EL (cell line): ENCODE measurements around the gene AIMP2.
"Not testable (repeated sequence)": the region's sequence is repeated elsewhere in the genome, so short reads cannot be mapped to it uniquely, and the experiment has no call there.

Experiments used
- DNase-seq: peaks from one replicate; pipeline ENCODE4 v3.0.0-alpha.2; 2016

Gene AIMP2

DNA sequence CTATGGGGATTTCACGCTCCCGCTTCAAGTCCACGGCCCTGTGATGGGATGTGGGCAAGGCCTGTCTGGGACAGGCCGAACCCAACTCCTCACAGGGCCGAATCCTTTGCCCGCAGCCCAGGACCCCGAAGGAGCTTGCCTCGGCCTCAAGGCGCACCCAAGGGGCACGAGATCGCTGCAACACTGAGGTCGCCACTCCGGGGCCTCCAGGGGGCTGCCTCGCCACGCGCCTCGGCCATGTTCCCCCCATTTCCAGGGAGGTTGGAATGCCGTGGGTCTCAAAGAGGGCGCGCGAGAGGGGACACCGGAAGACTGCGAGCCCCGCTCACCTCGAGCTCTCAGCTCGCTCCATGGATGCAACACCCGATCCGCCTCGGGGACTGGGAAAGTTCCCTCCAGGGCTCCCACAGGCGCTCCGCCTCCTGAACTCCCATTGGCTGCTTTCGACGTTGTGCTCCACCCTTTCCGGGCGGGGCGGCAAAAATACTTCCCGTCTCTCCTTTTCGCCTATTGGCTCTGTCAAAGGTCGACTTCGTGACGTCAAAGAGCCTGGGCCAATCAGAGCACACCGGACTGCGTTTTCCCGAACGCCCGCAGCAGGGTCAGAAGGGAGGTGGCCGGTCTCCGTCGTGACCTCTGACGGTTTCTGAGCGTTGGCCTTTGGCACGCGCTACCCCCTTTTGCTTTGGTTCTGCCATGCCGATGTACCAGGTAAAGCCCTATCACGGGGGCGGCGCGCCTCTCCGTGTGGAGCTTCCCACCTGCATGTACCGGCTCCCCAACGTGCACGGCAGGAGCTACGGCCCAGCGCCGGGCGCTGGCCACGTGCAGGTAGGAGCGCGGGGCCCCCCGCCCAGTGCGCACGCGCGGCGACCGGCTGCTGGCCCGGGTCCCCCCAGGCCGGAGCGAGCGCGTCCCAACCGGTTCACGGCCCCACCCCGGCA is at the start of gene AIMP2, which contains the start of gene PMS2:
AIMP2 (plus strand) TSS at position 605 of the 944 bp plus-strand sequence; CDS start at position 697, 92 bp downstream.
PMS2 (minus strand) TSS at position 382 of the 944 bp plus-strand sequence; CDS start at position 352, 30 bp downstream.
- peak; percentile 100 for DNase-seq

DNA sequence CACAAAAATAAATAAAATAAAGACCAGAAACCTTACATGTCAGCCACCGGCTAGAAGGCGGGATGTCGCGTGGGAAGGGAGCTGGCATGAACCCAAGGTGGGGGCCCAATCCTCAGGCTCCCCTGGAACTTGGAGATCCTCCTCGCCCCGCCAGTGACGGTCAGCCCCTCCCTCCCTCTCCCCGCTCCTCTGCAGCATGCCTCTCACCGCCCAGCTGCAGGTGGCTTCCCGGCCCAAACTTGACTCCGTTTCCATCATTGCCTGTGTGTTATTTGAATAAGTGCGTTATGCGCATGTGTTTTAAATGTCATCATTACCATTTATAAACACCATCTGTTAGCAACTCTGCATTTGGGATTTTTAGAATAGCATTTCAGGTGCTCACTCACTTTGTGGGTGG is 45.9 kb upstream of the AIMP2 start:
- DNase-seq, result not testable (repeated sequence)

DNA sequence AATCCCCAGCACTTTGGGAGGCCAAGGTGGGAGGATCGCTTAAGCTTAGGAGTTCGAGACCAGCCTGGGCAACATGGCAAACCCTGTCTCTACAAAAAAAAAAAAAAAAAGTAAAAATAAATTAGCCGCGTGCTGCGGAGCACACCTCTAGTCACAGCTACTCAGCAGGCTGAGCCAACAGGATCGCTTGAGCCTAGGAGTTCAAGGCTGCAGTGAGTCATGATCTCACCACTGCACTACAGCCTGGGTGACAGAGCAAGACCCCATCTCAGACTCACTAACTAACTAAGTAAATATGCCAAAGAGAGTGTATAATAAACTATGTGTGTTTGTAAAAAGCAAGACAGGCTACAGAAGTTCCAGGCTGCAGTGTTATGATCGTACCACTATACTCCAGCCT is 45.3 kb upstream of the AIMP2 start:
- DNase-seq, result not testable (repeated sequence)

DNA sequence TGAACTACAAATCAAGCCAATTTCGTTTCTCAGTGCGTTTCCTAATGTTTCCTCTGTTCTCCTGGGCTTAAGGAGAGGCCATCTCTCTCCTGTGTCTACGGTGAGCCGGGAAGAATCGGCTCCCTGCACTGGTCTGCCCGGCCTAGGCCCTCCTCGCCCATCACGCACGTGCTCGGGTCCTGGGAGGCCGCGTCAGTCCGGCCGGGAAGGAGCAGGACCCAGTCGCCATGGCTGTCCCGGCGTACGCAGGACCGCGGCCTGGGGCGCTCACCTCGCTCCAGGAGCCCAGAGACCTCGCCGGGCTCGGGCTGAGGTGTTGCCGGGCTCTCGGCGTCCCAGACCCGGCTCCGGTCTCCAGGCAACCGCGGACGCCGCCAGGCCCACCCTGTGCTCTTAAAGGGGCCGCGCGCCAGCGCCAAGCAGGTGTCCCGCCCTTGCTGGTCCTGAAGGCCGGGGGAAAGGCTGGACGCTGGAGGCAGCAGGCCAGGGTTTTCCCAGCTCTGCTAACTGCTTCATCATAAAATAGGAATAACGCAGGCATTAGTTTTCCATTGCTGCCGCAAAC is 38.6 kb upstream of the AIMP2 start, which contains the start of gene RSPH10B:
RSPH10B (minus strand) TSS at position 343 of the 565 bp plus-strand sequence. CDS start 3,573 bp downstream, outside the sequence.
- DNase-seq, result not testable (repeated sequence)

DNA sequence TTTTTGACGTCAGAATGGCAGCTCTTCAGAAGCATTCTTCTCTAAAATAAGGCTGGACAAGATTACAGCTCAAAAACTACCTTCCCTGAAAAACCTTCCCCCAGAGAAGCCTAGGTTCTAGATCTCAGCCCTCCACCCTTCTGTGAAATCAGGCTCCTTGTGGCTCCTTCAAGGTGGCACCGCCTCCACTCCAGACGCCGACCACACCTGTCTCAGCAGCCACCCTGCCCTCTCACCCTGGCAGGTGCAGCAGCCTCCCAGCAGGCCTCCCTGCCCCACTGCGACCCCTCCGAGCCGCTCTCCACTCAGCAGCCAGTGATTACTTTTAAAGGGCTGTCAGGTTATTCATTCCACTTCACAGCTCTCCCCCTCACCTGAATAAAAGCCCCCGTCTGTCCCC is 35.5 kb upstream of the AIMP2 start:
- DNase-seq, result not testable (repeated sequence)

DNA sequence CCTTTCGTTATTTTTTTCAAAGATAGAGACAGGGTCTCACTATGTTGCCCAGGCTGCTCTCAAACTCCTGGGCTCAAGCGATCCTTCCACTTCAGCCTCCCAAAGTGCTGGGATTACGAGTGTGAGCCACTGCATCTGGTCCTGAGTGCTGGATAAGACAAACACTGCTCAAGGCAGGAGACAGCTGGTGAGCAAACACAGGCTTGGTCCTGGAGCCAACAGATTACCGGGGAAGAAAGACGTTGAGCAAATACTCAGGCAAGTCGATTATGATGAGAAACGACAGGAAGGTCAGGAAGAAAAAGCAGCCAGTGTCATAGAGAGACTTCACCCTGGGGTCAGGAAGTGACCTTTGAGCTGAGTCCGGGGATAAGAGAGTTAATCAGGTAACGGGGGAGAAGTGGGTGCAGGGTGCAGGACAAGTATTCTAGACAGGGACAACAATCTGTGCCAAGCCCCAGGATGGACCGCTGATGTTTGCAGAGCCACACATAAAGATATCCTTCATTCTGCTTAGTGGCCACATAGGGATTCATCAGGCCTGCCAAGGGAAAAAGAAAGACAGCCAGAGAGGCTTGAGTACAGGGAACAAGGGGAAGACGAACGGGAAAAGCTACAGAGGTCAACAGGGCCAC is 29.3 kb upstream of the AIMP2 start:
- DNase-seq, result not testable (repeated sequence)

DNA sequence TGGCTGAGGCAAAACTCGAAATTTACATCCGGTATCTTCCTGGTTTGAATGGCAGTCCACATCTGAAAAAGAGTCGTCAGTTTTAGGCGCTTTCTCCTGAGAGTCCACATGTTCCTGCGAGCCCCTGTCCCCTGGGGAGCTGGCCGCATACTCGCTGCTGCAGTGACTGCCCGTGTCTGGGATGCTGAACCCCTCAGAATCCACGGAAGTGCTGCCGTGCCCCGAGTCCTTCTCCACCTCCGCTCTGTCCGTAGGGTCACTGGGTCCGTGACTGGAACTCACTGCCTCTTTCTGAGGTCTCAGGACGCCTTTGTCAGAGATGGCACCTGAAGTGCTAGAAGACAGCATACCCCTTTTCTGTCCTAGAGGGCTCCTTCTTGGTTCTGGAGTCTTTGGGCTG is 22.0 kb upstream of the AIMP2 start:
- not testable (repeated sequence) for DNase-seq

DNA sequence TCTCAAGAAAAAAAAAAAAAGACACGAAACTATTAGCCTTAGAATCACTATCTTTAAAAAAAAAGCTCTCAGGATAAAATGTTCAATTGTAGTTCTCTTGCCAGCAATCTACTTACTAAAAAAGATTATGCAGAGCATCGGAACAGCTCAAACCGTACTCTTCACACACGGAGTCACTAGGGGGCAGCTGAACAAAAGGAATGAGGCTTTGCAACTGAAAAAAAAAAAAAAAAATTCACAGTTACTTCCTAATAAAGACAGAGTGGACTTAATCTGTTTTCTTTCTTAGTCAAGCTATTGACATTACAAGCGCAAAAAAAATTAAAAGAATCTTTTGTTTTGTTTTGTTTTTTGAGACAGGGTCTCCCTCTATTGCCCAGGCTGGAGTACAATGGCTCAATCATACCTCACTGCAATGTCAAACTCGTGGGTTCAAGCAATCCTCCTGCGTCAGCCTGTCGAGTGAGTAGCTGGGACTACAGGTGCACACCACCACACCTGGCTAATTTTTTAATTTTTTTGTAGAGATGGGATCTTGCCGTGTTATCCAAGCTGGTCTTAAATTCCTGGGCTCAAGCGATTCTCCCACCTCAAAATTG is 11.8 kb upstream of the AIMP2 start:
- DNase-seq, result peak; percentile 60

DNA sequence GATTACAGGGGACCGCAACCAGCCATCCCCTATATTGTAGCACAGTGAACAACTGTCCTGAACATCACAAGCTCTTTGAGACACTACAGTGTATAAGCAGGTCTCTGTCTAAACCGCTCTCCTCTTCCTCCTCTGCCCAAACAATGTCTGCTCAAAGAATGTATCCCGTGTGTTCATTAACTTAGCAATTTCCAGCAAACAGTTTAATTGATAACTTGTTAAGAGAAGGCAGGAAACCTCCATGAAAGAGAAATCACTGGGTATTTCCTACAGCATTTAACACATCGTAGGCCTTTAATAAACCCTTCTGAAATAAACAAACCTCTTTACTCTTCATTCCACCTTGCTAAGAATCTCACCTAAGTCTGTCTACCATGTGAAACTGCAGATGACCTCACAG is 1.7 kb upstream of the AIMP2 start:
- no peak for DNase-seq

DNA sequence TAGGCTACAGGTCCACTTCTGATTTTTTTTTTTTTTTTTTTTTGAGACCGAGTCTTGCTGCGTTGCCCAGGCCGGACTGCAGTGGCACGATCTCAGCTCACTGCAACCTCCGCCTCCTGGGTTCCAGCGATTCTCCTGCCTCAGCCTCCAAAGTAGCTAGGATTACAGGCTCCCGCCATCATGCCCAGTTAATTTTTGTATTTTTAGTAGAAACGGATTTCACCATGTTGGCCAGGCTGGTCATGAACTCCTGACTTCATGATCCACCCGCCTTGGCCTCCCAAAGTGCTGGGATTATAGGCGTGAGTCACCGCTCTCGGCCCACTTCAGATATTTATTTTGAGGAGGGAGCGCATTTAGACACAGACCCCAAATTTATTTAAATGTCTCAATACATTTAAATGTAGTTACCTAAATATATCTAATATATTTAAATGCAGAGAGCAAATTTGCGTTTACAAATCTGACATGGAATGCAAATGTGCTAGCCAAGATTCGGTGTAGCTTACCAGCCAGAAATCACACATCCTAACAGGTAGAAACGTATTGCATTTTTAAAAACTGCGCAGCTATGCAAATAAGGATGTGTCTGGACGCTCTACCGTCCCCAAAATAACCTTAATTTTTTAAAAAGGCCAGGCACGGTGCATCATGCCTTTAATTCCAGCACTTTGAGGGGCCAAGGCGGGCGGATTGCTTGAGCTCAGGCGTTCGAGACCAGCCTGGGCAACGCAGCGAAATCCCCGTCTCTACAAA is 1.1 kb upstream of the AIMP2 start:
- DNase-seq, result not testable (repeated sequence)

DNA sequence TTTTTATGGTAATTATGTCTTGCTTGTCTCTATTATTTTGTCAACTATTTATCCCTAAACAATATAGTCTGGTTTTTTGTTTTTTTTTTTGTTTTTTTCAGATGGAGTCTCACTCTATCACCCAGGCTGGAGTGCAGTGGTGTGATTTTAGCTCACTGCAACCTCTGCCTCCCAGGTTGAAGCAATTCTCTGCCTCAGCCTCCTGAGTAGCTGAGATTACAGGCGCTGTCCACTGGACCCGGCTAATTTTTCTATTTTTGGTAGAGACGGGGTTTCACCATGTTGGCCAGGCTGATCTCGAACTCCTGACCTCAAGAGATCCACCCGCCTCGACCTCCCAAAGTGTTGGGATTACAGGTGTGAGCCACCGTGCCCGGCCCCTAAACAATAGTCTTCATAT is 1.3 kb downstream of the AIMP2 start:
- DNase-seq, result not testable (repeated sequence)

DNA sequence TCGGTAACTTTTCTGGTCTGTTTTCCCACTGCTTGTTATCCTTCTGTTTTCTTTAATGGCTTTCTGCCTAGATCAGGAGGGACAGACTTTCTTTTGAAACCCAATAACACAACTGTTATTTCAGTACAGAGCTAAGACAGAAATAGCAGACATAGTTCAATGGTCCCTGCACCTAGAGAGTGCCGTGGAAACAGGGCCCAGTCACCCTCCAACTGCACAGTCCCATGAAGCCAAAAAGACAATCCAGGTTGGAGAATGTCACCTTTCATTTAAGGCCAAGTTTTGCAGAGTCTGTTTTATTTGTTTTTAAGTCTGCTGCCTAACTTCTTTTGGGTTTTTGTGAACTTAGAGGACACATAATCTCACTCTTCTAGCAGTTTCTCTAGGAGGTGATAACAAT is 2.5 kb downstream of the AIMP2 start:
- DNase-seq, result no peak

DNA sequence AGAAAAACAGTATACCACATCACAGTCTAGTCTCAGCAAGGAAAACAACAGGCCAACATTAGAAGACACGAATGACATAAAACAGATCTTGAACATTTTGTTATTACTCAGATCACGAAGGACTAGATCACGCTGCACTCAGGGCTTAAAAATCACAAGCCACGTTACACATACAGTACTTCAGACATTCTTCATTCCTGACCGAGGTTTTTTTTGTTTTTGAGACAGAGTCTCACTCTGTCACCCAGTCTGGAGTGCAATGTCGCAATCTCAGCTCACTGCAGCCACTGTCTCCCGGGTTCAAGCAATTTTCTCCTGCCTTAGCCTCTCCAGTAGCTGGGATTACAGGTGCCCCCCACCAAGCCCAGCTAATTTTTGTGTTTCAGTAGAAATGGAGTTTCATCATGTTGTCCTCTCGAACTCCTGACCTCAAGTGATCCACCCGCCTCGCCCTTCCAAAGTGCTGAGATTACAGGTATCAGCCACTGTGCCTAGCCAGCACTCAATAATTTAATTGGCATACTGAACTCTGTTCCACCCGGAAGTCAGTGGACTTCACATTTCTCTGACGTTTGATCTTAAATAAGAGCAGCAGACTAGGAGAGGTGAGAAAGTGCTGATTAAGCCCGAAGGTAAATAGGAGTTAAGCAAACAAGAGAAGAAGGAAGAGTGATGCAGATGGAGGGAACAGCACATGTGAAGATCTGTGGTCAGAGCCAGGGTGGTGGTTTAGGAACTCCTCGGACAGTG is 3.5 kb downstream of the AIMP2 start:
- DNase-seq, result no peak

DNA sequence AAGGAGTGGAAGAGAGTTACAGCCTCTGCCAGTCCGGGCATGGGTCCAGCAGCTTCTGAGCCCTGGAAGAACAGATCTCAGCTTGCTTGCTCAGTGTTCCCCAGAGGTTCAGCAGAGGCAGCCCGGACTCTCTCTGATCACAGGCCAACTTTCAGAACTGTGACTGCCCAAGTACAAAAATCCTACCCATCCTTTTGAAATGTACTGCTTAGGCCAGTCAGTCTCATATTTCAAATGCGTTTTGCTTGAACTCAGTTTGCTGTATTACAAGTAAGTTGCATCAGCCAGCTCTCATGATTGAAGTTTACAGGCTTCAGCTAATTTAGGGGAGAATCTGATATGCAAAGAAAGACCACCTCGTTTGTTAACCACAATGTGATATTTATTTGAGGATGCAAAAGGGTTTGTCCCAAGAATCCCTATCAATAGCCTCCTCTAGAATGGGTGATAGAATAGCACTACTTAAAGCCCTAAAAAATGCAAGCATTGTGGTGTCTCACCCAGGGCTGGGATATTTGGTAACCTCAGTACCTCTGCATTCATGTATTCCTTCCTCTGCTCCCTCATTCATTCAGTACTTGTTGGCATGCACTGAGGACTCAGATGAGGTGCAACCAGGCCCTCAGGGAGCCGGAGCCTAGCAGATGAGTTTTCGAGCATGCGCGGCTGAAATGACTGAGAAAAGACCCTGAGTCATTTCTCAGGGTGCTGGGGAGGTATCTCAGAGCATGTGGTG is 7.0 kb downstream of the AIMP2 start:
- DNase-seq, result peak; percentile 45

DNA sequence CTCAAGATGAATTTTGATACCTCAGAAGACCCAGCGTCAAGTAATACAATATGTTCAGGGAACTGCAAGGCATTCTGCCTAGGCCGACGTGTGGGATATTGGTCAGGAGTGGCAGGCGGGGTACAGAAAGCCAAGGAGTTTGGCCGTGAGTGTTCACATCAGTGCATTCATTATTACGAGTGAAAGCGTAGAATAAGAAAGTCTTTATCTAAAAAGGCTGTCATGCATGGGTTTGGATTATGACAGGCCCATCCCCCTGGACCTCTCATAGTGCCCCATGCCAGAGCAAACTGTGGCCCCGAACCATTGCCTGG is 7.5 kb downstream of the AIMP2 start:
- DNase-seq, result no peak

DNA sequence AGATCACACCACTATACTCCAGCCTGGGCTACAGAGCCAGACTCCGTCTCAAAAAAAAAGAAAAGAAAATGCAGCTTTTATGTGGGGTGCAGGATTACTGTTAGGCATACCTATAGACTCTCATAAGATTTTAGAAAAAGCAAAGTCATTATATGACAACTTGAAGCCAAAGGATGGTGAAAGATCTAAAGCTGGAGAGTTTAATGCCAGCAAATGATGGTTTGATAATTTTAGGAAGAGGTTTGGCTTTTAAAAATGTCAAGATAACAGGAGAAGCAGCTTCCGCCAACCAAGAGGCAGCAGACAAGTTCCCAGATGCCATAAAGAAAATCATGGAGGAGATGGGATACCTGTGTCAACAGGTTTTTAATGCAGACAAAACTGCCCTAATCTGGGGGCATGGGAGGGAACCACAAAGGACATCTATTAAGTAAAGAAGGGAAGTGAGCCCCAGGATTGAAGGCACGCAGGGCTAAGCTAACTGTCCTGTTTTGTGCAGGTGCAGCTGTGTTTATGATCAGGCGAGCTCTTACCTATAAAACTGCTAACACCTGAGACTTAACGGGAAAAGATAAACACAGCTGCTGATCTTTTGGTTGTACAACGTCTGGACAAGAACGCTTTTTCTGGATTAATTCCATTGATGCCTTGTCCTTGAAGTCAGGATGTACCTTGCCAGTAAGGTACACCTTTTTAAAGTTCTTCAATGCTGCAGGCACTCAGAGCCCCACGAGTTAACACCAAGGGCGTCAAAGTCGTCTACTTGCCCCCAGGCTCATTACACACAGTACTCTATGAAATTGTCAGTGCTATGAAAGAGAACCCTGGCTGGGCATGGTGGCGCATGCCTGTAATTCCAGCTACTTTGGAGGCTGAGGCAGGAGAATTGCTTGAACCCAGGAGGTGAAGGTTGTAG is 11.6 kb downstream of the AIMP2 start:
- no peak for DNase-seq

DNA sequence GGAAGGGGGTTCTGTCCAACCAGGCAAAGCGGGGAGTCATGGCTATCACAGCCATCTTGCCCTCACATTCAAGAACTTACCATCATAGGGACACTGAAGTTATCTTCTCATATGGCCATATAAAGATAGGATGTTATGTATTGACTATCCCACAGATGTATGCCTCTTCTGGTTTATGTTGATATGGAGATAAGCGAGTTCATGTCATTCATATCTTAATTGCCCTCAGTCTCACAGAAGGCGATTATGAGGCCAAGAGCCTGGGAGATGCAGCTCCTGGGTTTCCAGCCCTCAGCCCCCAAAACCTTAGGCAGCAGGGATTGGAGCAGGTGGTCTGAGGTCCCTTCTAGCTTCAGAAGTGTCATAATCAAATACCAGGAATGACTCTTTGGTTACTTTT is 13.6 kb downstream of the AIMP2 start:
- no peak for DNase-seq

DNA sequence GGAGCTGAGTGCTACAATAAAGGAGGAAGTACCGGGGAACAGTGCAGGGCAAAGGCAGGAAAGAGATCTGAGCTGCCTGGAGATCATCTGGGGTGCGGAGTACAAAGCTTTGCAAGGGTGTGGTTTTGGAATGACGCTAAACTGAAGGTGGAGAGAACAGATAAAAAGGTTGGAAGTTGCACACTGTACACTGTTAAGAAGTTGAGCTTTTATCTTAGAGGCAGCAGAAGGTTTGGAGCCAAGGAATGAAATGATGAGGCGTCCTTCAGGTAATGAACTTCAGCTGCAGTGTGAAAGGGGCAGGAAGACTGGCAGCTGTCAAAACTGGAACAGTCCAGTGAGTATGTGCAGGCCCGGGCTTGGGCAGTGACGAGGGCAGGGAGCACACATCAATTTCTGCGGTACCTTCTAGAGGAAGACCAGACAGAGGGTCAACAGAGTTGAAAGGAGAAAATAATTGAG is 14.9 kb downstream of the AIMP2 start:
- no peak for DNase-seq

DNA sequence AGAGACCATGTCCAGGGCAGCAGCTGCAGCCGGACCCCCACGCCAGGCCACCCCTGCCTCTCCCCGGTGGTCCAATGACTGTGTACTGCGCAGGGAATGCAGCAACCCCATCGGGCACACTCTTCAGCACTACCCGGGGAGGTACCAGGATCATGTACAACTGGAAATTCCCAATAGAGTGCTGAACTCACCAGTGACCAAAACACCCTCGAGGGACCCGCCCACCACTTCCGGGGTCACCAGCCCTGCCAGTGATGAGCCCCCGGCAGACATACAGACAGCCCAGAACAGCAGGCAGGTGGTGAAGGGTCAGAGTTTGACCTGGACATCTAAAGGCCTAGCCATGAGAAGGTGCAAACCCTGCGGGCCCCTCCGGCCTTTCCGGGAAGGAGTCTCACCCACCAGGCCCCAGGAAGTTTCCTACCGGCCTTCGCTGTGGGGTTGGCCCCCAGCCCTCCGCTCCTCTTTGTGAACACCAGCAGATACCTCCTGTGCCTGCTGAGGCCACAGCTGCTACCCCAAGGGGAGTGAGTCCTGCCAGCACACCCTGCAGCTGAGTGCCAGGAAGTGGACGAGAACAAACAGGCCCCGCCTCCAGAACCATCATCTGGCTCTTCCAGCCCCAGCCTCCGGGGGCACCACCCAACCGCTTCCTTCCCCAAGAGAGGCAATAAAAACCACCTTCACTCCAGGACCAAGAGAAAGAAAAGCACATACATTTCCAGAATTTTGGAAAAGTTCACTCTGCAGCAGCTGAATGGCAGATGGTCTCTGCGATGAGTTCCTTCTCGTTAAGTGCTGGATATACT is 17.1 kb downstream of the AIMP2 start:
- DNase-seq, result peak; percentile 54
